HG03565 (cell line): ENCODE measurements around the gene ZNF710.
A peak's percentile ranks its signal among the peaks of the same experiment; 100 is the strongest.

Source experiments
- ATAC-seq: cut with Tn5 transposase; IDR thresholded peaks from one replicate; pipeline ENCODE4 v1.9.1; 2021; ENCODE audit warnings: mild to moderate bottlenecking, moderate library complexity; ENCODE audit not compliant: unreplicated experiment

ZNF710 gene

DNA sequence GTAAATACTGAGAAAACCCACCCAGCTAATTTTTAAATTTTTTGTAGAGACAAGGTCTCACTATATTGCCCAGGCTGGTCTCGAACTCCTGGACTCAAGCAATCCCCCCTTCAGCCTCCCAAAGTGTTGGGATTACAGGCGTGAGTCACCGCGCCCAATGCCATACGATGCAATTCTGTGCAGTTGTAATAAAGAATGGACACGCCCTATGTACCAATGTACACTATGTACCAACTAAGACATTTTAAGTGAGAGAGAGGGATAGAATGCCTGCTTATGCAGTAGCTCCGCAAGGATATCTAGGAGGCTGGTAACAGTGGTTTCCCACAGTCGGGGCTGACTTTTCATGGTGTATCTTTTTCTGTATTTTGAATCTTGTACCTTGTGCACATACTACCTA is 14.6 kb downstream of the ZNF710 start:
- no peak for ATAC-seq

DNA sequence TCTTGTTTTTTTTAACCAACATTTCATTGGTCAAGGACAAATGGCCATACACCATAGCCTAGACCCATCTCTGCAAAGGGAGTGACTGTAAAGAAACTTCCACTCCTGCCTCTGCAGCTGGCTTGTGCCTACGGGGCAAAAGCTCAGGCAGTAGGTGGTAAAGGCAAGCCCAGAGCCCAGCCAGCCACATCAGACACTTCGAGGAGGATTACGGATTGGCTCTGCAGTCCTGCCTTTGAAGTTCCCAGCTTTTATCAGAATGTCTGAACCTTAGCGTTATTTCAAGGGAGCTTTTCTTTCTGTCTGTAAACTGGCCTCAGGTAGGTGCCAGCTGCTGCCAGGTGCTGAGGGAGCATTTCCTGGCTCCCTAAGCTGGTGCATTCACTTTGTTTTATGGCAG is 15.6 kb downstream of the ZNF710 start:
- ATAC-seq = no peak

DNA sequence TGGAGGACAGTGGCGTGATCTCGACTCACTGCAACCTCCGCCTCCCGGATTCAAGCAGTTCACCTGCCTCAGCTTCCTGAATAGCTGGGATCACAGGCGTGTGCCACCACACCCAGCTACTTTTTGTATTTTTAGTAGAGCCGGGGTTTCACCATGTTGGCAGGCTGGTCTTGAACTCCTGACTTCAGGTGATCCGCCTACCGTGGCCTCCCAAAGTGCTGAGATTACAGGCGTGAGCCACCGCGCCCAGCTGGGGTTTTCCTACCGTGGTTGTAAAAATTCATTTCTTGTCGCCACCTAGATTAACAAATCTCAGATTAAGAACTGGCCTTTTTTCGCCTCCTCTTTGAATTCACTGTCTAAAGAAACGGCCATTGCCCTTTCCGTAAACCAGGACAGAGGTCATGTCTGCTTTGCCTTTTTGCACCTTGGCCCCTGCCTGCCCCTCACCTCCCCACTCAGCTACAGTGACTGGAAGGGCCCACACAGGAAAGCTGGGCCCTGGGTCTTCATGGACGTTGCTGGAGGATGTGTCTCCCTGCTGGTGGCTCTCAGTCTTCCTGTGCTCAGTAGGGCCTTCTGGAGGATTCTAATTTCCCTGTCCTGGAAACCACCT is 17.2 kb downstream of the ZNF710 start:
- no peak for ATAC-seq

DNA sequence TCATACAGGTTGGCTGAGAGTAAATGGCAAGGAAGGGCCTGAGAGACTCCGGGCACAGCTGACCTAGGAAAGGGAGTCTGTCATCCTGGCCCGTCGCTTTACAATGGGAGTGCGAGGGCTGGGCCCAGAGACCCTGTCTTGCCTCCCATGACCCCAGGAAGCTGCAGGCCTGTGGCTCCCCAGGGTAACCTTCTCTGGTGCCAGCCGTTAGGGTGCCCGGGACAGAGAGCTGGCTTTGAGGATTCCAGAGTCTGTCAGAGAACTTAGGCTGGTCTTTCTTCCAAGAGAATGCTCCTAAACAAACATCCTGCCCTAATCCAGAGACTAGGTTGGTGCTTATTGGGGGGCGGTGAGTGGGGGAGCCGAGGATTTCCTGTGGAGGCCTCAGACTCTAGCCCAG is 18.5 kb downstream of the ZNF710 start:
- no peak for ATAC-seq

DNA sequence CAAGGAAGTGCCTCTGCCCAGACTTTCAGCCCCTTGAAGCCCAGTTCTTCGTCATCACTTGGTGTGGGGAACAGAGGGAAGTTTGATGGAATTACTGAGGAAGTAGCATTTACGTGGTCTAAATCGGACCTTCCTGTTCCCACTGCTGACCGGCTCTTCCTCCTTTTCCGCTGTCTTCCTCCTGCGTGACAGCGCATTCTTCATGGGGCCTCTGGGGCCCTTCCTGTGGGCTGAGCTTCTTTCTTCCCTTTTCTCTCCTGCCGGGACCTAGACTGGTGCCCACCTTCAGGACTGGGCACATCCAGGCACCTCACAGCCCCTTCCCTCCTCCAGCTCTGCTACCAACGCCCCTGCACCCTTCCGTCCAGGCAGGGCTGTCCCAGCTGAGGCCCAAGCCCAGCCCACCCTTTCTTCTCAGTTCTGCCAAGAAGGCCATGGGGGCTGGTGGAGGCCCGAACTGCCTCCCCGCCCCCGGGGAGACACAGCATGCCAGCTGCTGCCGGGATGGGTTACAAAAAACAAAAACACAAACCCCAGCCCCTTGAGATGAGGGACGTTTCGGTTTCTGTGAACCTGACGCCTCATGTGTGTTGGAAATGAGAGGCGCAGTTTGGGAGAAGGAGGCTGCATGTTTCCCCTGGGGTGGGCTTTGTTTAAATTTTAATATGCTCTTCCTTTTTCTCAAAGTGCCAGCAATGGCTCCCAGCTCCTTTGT is 19.1 kb downstream of the ZNF710 start:
- ATAC-seq = no peak

DNA sequence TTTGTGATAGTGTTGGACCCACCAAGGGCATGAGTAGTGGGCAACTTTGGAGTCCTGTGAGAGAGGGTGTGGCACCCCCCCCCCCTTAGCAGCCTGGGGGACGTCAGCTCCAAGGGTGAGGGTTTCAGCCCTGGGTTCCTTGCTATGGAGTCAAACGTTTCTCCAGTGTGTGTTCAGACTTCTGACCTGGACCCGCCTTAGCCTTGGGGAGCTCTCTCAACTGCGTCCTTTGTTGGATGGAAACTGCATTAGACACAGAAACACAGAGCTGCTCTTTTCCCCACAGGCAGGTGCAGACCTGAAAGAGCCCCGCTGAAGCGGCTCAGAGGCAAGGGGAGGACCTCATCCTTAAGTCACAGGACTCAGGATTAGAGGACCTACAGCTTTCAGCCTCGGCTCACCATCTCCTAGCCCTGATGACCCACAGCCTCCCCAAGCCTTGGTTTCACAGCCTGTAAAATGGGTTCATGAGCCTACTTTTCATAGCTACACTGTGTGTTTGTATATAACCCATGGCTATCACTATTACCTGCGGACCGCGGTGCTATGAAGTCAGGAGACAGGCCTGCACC is 19.9 kb downstream of the ZNF710 start:
- ATAC-seq = no peak

- ATAC-seq = no peak
These were observed 21.2 kb downstream of the ZNF710 start for GRCh38 chr15:90022345-90022744.

GRCh38 chr15:90022905-90023700 is 22.0 kb downstream of the ZNF710 start:
- no peak for ATAC-seq

GRCh38 chr15:90024406-90024805 is 23.3 kb downstream of the ZNF710 start:
- ATAC-seq = no peak

DNA sequence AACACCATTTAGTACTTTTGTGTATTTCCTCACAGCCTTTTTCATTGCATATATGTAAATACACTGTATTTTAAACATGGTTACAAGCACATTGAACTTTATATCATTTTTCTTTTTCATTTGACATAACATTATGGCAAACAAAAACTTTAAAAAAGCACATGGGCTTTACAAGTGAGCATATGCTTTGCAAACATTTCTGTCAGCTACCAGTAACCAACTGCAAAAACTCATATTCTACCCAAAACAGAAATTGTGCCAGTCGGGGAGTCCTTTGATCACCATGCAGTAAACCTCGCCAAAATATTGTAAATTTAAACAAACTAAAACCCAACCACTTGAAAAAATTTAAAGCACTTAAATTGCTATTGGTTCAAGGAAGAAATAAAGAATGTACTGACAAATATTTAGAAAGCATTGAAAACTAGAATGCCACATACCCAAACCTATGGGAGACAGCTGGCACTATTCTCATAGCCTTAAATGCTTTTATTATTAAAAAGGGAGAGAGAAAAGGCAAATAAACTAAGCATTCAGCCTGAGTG is 24.4 kb downstream of the ZNF710 start:
- no peak for ATAC-seq

DNA sequence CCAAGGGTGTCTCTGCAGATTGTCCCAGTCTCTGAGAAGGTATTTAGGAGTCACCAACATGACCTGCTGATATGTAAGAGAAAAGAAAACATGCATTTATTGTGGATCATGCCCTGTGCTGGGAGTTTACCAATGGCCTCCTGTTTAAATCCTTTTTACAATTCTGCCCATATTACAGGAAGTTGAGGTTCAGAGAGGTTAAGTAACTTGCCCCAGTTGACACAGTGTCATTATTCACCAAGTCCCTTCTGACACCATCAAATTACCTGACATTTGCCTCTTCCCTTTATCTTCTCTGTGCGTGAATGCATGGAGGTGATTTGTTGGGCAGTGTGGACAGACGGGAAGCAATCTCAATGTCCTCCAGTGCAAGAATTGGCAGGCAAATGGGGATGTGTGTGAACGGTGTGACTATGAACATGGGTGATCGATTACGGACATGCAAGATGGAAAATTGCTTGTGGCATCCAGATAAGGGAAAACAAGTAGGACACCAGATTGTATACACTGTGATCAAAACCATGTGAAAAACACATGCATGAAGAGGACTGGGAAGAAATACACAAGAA is 27.3 kb downstream of the ZNF710 start:
- ATAC-seq = no peak

DNA sequence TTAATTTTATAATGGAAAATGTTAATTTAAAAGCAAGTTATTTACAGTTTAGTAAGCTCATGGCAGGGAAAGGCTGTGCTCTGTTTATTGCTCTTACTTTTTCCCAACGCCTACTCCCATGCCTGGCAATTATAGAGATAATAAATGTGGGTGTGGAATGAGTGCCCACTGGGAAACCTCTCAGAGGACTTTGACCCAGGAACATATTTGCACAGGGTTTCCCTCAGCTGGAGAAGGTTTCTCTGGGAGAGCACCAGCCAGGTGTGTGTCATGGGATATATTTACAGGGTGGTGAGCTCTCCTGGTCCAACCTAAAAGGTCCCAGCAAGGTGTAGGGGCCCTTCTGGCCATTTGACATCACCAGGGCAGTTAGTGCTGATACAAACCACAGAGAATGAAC is 27.9 kb downstream of the ZNF710 start:
- no peak for ATAC-seq

GRCh38 chr15:90030376-90030775 is 29.3 kb downstream of the ZNF710 start:
- ATAC-seq = no peak

GRCh38 chr15:90031231-90031791 is 30.2 kb downstream of the ZNF710 start:
- peak; percentile 84 for ATAC-seq

GRCh38 chr15:90033006-90033405 is 31.9 kb downstream of the ZNF710 start:
- ATAC-seq = no peak

- no peak for ATAC-seq
These were observed 32.3 kb downstream of the ZNF710 start for GRCh38 chr15:90033448-90033847.

DNA sequence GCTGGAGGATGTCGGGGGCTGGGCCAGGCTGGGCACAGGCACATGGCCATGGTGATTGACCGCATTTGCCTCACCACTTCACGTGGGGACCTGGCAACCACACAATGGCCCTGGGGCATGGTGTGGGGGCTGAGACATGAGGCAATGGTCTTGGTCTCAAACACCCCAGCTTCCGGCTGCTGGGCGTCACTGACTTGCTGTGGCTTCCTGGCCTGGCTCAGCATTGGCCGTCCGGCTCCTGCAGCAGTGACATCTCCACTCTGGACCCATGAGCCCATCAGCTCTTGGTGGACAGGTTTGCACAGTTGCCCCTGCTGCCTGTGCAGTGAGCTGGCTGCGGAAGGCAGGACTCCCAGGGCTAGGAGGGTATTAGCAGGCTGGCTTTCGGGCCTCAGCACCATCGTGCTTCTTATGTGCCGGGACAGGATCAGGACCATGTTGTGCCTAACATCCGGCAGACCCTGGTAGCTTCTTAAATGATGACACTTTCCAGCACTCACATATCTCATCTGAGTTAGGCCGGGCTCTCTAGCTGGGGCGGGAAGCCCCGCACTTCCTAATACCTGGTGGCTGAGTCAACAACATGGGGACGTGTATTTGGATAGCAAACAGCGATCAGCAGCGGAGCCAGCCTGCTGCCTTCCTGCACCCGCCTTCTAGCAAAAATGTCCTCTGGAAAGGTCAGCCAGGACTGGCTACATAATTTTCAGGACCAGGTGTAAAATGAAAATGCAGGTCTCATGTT is 34.1 kb downstream of the ZNF710 start:
- no peak for ATAC-seq

GRCh38 chr15:90035840-90036230 is 34.7 kb downstream of the ZNF710 start:
- no peak for ATAC-seq

DNA sequence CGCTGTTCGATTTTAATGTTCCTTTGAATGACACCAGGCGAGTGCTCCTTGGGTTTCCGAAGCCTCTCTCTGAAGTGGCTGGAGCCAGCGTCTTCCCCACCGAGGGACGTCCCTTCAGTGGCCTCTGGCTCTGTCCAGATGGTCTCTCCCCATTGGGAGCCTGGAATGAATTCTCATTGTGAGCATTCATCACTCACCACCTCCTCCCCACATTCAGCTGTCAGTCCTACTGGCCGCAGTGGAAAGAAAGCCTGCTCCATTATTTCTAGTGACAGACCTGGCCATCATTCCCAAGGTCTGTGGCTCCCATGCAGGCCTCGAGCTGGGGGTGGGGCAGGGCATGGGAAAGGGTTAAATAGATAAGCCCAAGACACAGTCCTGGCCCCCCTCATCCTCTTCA is 35.2 kb downstream of the ZNF710 start:
- ATAC-seq = no peak
